HEK293 (cell line): Measurements from ENCODE around the gene PLK5.
A peak's percentile ranks its signal among the peaks of the same experiment; 100 is the strongest.

ENCODE experiments used
- CTCF ChIA-PET: fragments of 350-600 bp; formaldehyde crosslinking; extraction: SDS; loops from one replicate; lab custom pipeline; 2021; ENCODE audit warnings: antibody characterized with exemption; lab: Yijun Ruan, JAX
- POLR2A ChIA-PET: fragments of 300-600 bp; formaldehyde crosslinking; extraction: SDS; loops from one replicate; lab custom pipeline; 2020; ENCODE audit warnings: antibody characterized with exemption, inconsistent platforms; lab: Yijun Ruan, JAX
- H3K27ac ChIP-seq: fragments of 200-500 bp; sonication (Bioruptor generic); 2 replicates; pipeline ENCODE4 v1.5.1; 2014; ENCODE audit warnings: low read depth, low read length, control low read depth, inconsistent platforms; ENCODE audit errors: extremely low read depth
- H3K36me3 ChIP-seq, 2 experiments: fragments of 200-500 bp in 1 of 2; sonication (Bioruptor generic) in 1 of 2; 1 replicate in 1 of 2; 2 replicates in 1 of 2; pipeline ENCODE4 v1.5.1; 2014 to 2017; ENCODE audit warnings: inconsistent platforms in 2 of 2, low read length in 2 of 2; ENCODE audit not compliant: control insufficient read depth in 2 of 2, insufficient read depth in 1 of 2
- H3K4me1 ChIP-seq: fragments of 200-500 bp; sonication (Bioruptor generic); 2 replicates; pipeline ENCODE4 v1.5.1; 2014; ENCODE audit warnings: mild to moderate bottlenecking, low read length, inconsistent platforms; ENCODE audit not compliant: control insufficient read depth, insufficient read depth
- H3K4me3 ChIP-seq: 2 replicates; pipeline ENCODE4 v1.5.1; 2011; ENCODE audit warnings: low read depth, mild to moderate bottlenecking, control low read depth, low read length, moderate library complexity
- H3K9me3 ChIP-seq: fragments of 200-500 bp; sonication (Bioruptor generic); 2 replicates; pipeline ENCODE4 v1.5.1; 2014; ENCODE audit warnings: low read depth, low read length, inconsistent platforms; ENCODE audit not compliant: control insufficient read depth, insufficient read depth
- CTCF ChIP-seq: fragments of 450-650 bp; formaldehyde crosslinking; IDR thresholded peaks from 2 replicates; pipeline ENCODE4 v1.5.1; 2016; ENCODE audit warnings: missing biosample characterization, missing genetic modification characterization
- GLIS1 ChIP-seq: fragments of 450-650 bp; formaldehyde crosslinking; IDR thresholded peaks from 2 replicates; pipeline ENCODE4 v1.5.1; 2016; ENCODE audit warnings: missing biosample characterization, missing genetic modification characterization
- KLF17 ChIP-seq: fragments of 450-650 bp; formaldehyde crosslinking; IDR thresholded peaks from 2 replicates; pipeline ENCODE4 v1.5.1; 2016; ENCODE audit warnings: missing biosample characterization, missing genetic modification characterization
- SP7 ChIP-seq: fragments of 450-650 bp; formaldehyde crosslinking; IDR thresholded peaks from 2 replicates; pipeline ENCODE4 v1.5.1; 2016; ENCODE audit warnings: missing biosample characterization, missing genetic modification characterization
- ZBTB1 ChIP-seq: fragments of 450-650 bp; formaldehyde crosslinking; IDR thresholded peaks from 2 replicates; pipeline ENCODE4 v1.5.1; 2016; ENCODE audit warnings: missing biosample characterization, missing genetic modification characterization
- ZBTB6 ChIP-seq: fragments of 450-650 bp; formaldehyde crosslinking; IDR thresholded peaks from 2 replicates; pipeline ENCODE4 v1.5.1; 2017; ENCODE audit warnings: missing biosample characterization, missing genetic modification characterization
- ZFP41 ChIP-seq: fragments of 450-650 bp; formaldehyde crosslinking; IDR thresholded peaks from 2 replicates; pipeline ENCODE4 v1.5.1; 2016; ENCODE audit warnings: missing biosample characterization, missing genetic modification characterization, borderline replicate concordance
- ZNF138 ChIP-seq: fragments of 450-650 bp; formaldehyde crosslinking; IDR thresholded peaks from 2 replicates; pipeline ENCODE4 v1.5.1; 2016; ENCODE audit warnings: missing biosample characterization, missing genetic modification characterization, borderline replicate concordance
- ZNF157 ChIP-seq: fragments of 450-650 bp; formaldehyde crosslinking; IDR thresholded peaks from 2 replicates; pipeline ENCODE4 v1.5.1; 2016; ENCODE audit warnings: missing biosample characterization, missing genetic modification characterization
- ZNF302 ChIP-seq: fragments of 450-650 bp; formaldehyde crosslinking; IDR thresholded peaks from 2 replicates; pipeline ENCODE4 v1.5.1; 2016; ENCODE audit warnings: missing biosample characterization, missing genetic modification characterization, low read depth
- ZNF311 ChIP-seq: fragments of 450-650 bp; formaldehyde crosslinking; IDR thresholded peaks from 2 replicates; pipeline ENCODE4 v1.5.1; 2017; ENCODE audit warnings: missing biosample characterization, missing genetic modification characterization, borderline replicate concordance
- ZNF366 ChIP-seq: fragments of 450-650 bp; formaldehyde crosslinking; conservative IDR thresholded peaks from 2 replicates; pipeline ENCODE4 v1.5.1; 2016; ENCODE audit warnings: missing biosample characterization, missing genetic modification characterization
- ZNF423 ChIP-seq: fragments of 450-650 bp; formaldehyde crosslinking; IDR thresholded peaks from 2 replicates; pipeline ENCODE4 v1.5.1; 2016; ENCODE audit warnings: missing biosample characterization, missing genetic modification characterization
- ZNF561 ChIP-seq: fragments of 450-650 bp; IDR thresholded peaks from 2 replicates; pipeline ENCODE4 v1.5.1; 2018; ENCODE audit warnings: missing biosample characterization, missing genetic modification characterization, borderline replicate concordance
- ZNF571 ChIP-seq: fragments of 450-650 bp; formaldehyde crosslinking; IDR thresholded peaks from 2 replicates; pipeline ENCODE4 v1.5.0; 2017; ENCODE audit warnings: missing biosample characterization, missing genetic modification characterization
- ZNF660 ChIP-seq: fragments of 450-650 bp; IDR thresholded peaks from 2 replicates; pipeline ENCODE4 v1.5.1; 2018; ENCODE audit warnings: missing biosample characterization, mild to moderate bottlenecking, missing genetic modification characterization
- ZNF692 ChIP-seq: fragments of 450-650 bp; formaldehyde crosslinking; IDR thresholded peaks from 2 replicates; pipeline ENCODE4 v1.5.1; 2016; ENCODE audit warnings: missing biosample characterization, missing genetic modification characterization
- ZNF701 ChIP-seq: fragments of 450-650 bp; formaldehyde crosslinking; IDR thresholded peaks from 2 replicates; pipeline ENCODE4 v1.5.1; 2016; ENCODE audit warnings: missing biosample characterization, missing genetic modification characterization
- ZNF707 ChIP-seq: fragments of 450-650 bp; formaldehyde crosslinking; IDR thresholded peaks from 2 replicates; pipeline ENCODE4 v1.5.1; 2016; ENCODE audit warnings: missing biosample characterization, missing genetic modification characterization
- ZNF747 ChIP-seq: fragments of 450-650 bp; formaldehyde crosslinking; IDR thresholded peaks from 2 replicates; pipeline ENCODE4 v1.5.1; 2016; ENCODE audit warnings: missing biosample characterization, missing genetic modification characterization
- TF ChIP-seq, protein P1 (sequence below): fragments of 450-650 bp; formaldehyde crosslinking; IDR thresholded peaks from 2 replicates; pipeline ENCODE4 v1.5.1; 2016; ENCODE audit warnings: missing biosample characterization, missing genetic modification characterization
- TF ChIP-seq, protein P2 (sequence below): fragments of 450-650 bp; formaldehyde crosslinking; IDR thresholded peaks from 2 replicates; pipeline ENCODE4 v1.5.1; 2016; ENCODE audit warnings: missing biosample characterization, missing genetic modification characterization

Gene PLK5

DNA sequence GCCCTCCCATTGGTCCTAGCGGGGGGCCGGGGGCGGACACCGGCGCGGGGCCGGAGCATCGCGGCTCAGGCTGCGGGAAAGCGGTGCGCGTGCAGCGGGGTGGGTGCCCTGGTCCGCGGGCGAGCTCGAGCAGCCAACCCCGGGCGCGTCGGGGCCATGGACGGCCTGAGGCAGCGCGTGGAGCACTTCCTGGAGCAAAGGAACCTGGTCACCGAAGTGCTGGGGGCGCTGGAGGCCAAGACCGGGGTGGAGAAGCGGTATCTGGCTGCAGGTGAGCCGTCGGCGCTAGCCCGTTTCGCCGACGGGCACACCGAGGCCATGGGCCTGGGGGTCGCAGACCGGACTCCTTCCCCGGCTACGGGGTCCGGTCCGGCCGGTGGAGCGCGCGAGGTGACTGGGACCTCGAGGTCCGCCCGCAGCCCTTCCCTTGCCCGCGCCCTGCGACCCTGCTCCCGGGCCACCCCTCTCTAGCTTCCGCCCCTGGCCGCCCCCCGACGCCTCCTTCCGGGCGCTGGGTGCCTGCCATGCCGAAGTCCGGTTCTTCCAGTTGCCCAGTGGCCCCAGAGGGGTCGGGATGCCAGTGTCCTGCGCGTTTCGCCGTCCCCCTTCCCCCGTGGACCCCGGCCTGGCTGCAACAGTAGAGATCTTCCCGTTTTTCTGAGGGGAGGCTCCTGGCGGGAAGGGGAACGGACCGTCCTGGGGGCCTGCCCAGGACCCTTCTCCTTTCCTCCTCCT, 32.6 kb upstream of the PLK5 start, which contains the start of gene REEP6 (continued):
- TF ChIP-seq ZNF692 (tag by site-specific recombination) (peak; percentile 12; the same call in 1 of the 2 replicates), ZNF157 (tag by site-specific recombination) (no peak), ZNF561 (tag by site-specific recombination) (0 out of 2 replicates have a peak, but pooled peaks have one; percentile 70), SP7 (tag by site-specific recombination) (0 out of 2 replicates have a peak, but pooled peaks have one; percentile 22), GLIS1 (peak; percentile 80; the same call in 1 of the 2 replicates), ZBTB1 (tag by site-specific recombination) (0 out of 2 replicates have a peak, but pooled peaks have one; percentile 32)

GRCh38 chr19:1491849-1492170, 32.1 kb upstream of the PLK5 start:
- ChIA-PET POLR2A (interaction anchor here (1.5 kb wide), 1 partner anchor 36 kb away, joined by 6 read pairs; no protein-coding TSS in a partner anchor), CTCF (interaction anchor here (1.4 kb wide), 1 partner anchor 11 kb away, joined by 11 read pairs; no protein-coding TSS in a partner anchor)
- H3K9me3 ChIP-seq: no peaks in the 10 kb centered on the region
- no peak overlapping the region for H3K27ac ChIP-seq
- H3K4me1 ChIP-seq: peaks cover 5% of the 10 kb centered on the region
- no peaks in the 10 kb centered on the region for H3K36me3 ChIP-seq
- H3K4me3 ChIP-seq: no peak overlapping the region
- TF ChIP-seq ZNF423 (tag by site-specific recombination) (no peak), ZBTB6 (no peak), ZNF701 (no peak), ZNF571 (tag by site-specific recombination) (no peak), ZNF660 (no peak), KLF17 (tag by site-specific recombination) (no peak), ZNF366 (tag by site-specific recombination) (no peak), ZNF747 (tag by site-specific recombination) (no peak), CTCF (tag by site-specific recombination) (no peak), ZFP41 (no peak), ZNF311 (no peak), ZNF707 (no peak), ZNF302 (tag by site-specific recombination) (no peak), ZNF138 (tag by site-specific recombination) (no peak)
- TF ChIP-seq, protein P1, sequence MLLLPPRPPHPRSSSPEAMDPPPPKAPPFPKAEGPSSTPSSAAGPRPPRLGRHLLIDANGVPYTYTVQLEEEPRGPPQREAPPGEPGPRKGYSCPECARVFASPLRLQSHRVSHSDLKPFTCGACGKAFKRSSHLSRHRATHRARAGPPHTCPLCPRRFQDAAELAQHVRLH (tag by site-specific recombination): no peak
- TF ChIP-seq, protein P2, sequence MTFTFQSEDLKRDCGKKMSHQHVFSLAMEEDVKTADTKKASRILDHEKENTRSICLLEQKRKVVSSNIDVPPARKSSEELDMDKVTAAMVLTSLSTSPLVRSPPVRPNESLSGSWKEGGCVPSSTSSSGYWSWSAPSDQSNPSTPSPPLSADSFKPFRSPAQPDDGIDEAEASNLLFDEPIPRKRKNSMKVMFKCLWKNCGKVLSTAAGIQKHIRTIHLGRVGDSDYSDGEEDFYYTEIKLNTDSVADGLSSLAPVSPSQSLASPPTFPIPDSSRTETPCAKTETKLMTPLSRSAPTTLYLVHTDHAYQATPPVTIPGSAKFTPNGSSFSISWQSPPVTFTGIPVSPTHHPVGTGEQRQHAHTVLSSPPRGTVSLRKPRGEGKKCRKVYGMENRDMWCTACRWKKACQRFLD (tag by site-specific recombination): no peak
